Lower lobe of right lung (tissue), 2 donors: Measurements from ENCODE around the gene ANKRD33B. TPM values are rescaled to one million over a fixed set of nuclear protein-coding genes. Genes with fewer than 3 reads are reported as not detected.
A peak's percentile ranks its signal among the peaks of the same experiment; 100 is the strongest.
"Not testable (repeated sequence)": the region's sequence is repeated elsewhere in the genome, so short reads cannot be mapped to it uniquely, and the experiment has no call there.

Experiments used
- ATAC-seq, 2 donors: fragments of 200-7000 bp; cut with Tn5 transposase; one replicate each; pipeline ENCODE4 v1.9.1; 2020 to 2022; ENCODE audit warnings: mild to moderate bottlenecking in 2 of 2, moderate library complexity in 2 of 2
- DNase-seq: peaks from one replicate; pipeline ENCODE4 v3.0.0-alpha.2; 2020
- H3K27ac ChIP-seq: fragments of 200-600 bp; one replicate; pipeline ENCODE4 v1.8.0; 2022
- H3K27me3 ChIP-seq: fragments of 200-600 bp; one replicate; pipeline ENCODE4 v1.8.0; 2022; ENCODE audit warnings: low read depth
- H3K36me3 ChIP-seq: fragments of 200-600 bp; one replicate; pipeline ENCODE4 v1.8.0; 2022; ENCODE audit warnings: mild to moderate bottlenecking
- H3K4me1 ChIP-seq: fragments of 200-600 bp; one replicate; pipeline ENCODE4 v1.8.0; 2022
- H3K4me3 ChIP-seq: fragments of 200-600 bp; one replicate; pipeline ENCODE4 v1.8.0; 2022; ENCODE audit warnings: mild to moderate bottlenecking
- H3K9me3 ChIP-seq: fragments of 200-600 bp; one replicate; pipeline ENCODE4 v1.8.0; 2022
- CTCF ChIP-seq: fragments of 200-600 bp; IDR thresholded peaks from one replicate; pipeline ENCODE4 v1.8.0; 2022; ENCODE audit warnings: antibody characterized with exemption, mild to moderate bottlenecking
- intact Hi-C: fragments of 100-400 bp; cut with DNase I; formaldehyde crosslinking; loops from one replicate; pipeline ENCODE4 v1.11.0; 2022
- total RNA-seq: library from RNA; stranded (reverse); fragmentation: NEBNext Ultra II Directional; extraction: Animal tissue kit (Norgen Biotek cat#: 25700); gene quantifications from one replicate; pipeline ENCODE4 v1.2.1, GENCODE V29; 2021
- donor health status: DM: no; HTN: yes; CAD: no; lungs with severe emphysema.

The ANKRD33B gene
- total RNA-seq, 1 donor from 2014 or later, result 5.8 TPM

GRCh38 chr5:10601246-10602030, 37.6 kb downstream of the ANKRD33B start:
- Histone ChIP-seq H3K27ac (peak overlapping the region; percentile 54), H3K4me3 (no peak overlapping the region), H3K4me1 (peaks cover 19% of the 10 kb centered on the region), H3K36me3 (no peaks in the 10 kb centered on the region), H3K9me3 (no peaks in the 10 kb centered on the region), H3K27me3 (no peaks in the 10 kb centered on the region)
- ATAC-seq, result peak; percentile 78 to 84
- peak; percentile 67 for DNase-seq
- intact Hi-C loops, result no loop called here
- no peak for TF ChIP-seq CTCF

GRCh38 chr5:10602031-10602806, 38.3 kb downstream of the ANKRD33B start:
- H3K4me1 ChIP-seq, result peaks cover 24% of the 10 kb centered on the region
- no peak overlapping the region for H3K4me3 ChIP-seq
- ATAC-seq (no peak), DNase-seq (no peak)
- H3K36me3 ChIP-seq, result no peaks in the 10 kb centered on the region
- no peaks in the 10 kb centered on the region for H3K27me3 ChIP-seq
- no peak for TF ChIP-seq CTCF
- H3K9me3 ChIP-seq, result no peaks in the 10 kb centered on the region
- intact Hi-C loops, result no loop called here
- peak overlapping the region; percentile 54 for H3K27ac ChIP-seq

GRCh38 chr5:10604975-10605374, 41.1 kb downstream of the ANKRD33B start:
- H3K36me3 ChIP-seq, result no peaks in the 10 kb centered on the region
- peaks cover 40% of the 10 kb centered on the region for H3K4me1 ChIP-seq
- no peaks in the 10 kb centered on the region for H3K9me3 ChIP-seq
- no peak overlapping the region for H3K4me3 ChIP-seq
- H3K27me3 ChIP-seq, result no peaks in the 10 kb centered on the region
- ATAC-seq (no peak), DNase-seq (no peak)
- H3K27ac ChIP-seq, result no peak overlapping the region
- TF ChIP-seq CTCF, result no peak
- intact Hi-C loops, result no loop called here

GRCh38 chr5:10606632-10607022, 42.8 kb downstream of the ANKRD33B start:
- ATAC-seq, H3K9me3 ChIP-seq, H3K27me3 ChIP-seq, H3K4me3 ChIP-seq, H3K27ac ChIP-seq, DNase-seq, H3K36me3 ChIP-seq, intact Hi-C loops: not testable (repeated sequence)
- H3K4me1 ChIP-seq, result peaks cover 31% of the 10 kb centered on the region

GRCh38 chr5:10607023-10607665, 43.3 kb downstream of the ANKRD33B start:
- H3K27me3 ChIP-seq, result no peaks in the 10 kb centered on the region
- DNase-seq (no peak), ATAC-seq (peak; percentile 59 to 65)
- H3K9me3 ChIP-seq, result no peaks in the 10 kb centered on the region
- intact Hi-C loops, result no loop called here
- peak overlapping the region; percentile 67 for H3K27ac ChIP-seq
- peaks cover 26% of the 10 kb centered on the region for H3K4me1 ChIP-seq
- H3K4me3 ChIP-seq, result no peak overlapping the region
- no peaks in the 10 kb centered on the region for H3K36me3 ChIP-seq
- TF ChIP-seq CTCF, result no peak
